CD4-positive, alpha-beta T cell treated with Interleukin-15 for 1 hour (primary cell): ENCODE results near the gene VAMP1.

Source experiments
- DNase-seq: peaks from one replicate; pipeline ENCODE4 v3.0.0-alpha.2; 2020

Gene VAMP1

DNA sequence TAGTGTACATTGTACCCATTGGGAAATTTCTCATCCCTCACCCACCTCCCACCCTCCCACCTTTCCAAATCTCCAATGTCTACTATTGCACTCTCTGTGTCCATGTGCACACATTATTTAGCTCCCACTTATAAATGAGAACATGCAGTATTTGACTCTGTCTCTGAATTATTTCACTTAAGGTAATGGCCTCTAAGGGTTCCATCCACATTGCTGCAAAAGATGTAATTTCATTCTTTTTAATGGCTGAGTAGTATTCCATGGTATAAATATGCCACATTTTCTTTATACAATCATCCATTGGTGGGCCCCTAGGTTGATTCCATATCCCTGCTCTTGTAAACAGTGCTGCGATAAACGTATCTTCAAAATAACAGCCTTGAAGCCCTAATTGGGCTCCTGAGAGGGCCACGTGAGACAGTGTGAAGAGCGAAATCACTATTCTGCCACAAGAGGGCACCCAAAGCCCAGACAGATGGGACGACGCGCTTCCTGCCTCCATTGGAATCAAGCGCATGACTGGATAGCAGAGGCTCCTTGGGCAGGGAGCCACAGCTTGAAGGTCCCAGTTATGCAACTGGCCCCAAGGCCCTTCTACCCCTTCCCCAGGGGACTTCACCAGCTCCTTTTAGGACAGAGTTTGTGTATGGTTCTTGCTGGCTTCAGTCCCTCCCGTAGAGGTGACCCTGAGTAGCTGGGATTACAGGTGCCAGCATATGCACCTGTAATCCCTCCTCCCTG is 47.0 kb downstream of the VAMP1 start:
- peak; percentile 84 for DNase-seq

- no peak for DNase-seq
Observed at GRCh38 chr12:6420364-6420763, 50.1 kb downstream of the VAMP1 start.

DNA sequence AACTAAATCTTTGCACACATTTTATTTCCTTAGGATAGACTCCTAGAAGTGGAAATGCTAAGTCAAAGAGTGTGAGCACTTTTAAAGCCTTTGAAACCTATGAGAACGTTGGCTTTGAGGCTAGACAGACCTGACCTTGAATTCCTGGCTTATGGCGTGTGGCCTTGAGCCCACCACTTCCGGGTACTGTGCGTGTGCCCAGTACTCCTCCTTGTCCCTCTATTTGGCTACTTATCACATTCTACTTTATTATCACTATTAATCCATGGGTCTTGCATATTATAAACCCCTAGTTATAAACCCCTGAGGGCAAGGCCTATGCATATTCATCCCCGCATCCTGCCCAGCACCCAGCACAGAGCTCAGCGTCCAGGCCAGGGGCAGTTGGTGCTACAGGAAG is 51.7 kb downstream of the VAMP1 start:
- no peak for DNase-seq

- DNase-seq: peak; percentile 27
Observed at GRCh38 chr12:6416596-6416995, 53.9 kb downstream of the VAMP1 start.
